K562 (cell line): Measurements from ENCODE around the gene RGS9BP. TPM values are rescaled to one million over a fixed set of nuclear protein-coding genes. Genes with fewer than 3 reads are reported as not detected.
A peak's percentile ranks its signal among the peaks of the same experiment; 100 is the strongest.

Experiments
- ATAC-seq: fragments of 200-7000 bp; cut with Tn5 transposase; 3 replicates; pipeline ENCODE4 v1.9.1; 2020; ENCODE audit warnings: moderate library complexity
- BruUV-seq: library from RNA; stranded (reverse); fragments of 400-500 nt; replicated peaks from 2 replicates; lab custom pipeline; 2021; lab: Mats Ljungman, UMichigan
- CTCF ChIA-PET: fragments of 300-600 bp; formaldehyde crosslinking; extraction: SDS; loops from one replicate; lab custom pipeline; 2021; ENCODE audit warnings: low intra/inter-chr PET ratio; lab: Yijun Ruan, JAX
- POLR2A ChIA-PET: fragments of 300-600, 350-650 bp; sonication (Branson Sonifier 250); formaldehyde crosslinking; extraction: SDS; loops from one replicate; lab custom pipeline; 2021; ENCODE audit warnings: antibody characterized with exemption, inconsistent platforms; lab: Yijun Ruan, JAX
- DNase-seq, 4 experiments: peaks; one replicate each; pipeline versions ENCODE4 v3.0.0 to v3.0.0-alpha.2; 2011 to 2018; ENCODE audit warnings: low spot score in 3 of 4, mixed read lengths in 3 of 4; ENCODE audit errors: extremely low read depth in 1 of 4
- FAIRE-seq: peaks from 2 replicates; lab custom pipeline; 2011; peaks lifted over from hg19 to GRCh38; lab: Jason Lieb, UNC
- H2AFZ ChIP-seq: 2 replicates; pipeline ENCODE4 v1.6.0; 2011; ENCODE audit warnings: low read depth, low read length, control low read depth, inconsistent platforms
- H3K27ac ChIP-seq: fragments of 200-600 bp; 3 replicates; pipeline ENCODE4 v1.8.0; 2011; ENCODE audit warnings: low read depth, mild to moderate bottlenecking, control low read depth, inconsistent platforms, low read length, moderate library complexity, mixed read lengths; ENCODE audit errors: extremely low read depth
- H3K27me3 ChIP-seq, 2 experiments: fragments of 300-600 bp in 1 of 2; 2 replicates in 1 of 2; 3 replicates in 1 of 2; pipeline versions ENCODE4 v1.6.0 to v1.8.0; 2011; ENCODE audit warnings: inconsistent platforms in 2 of 2, low read length in 2 of 2, mild to moderate bottlenecking in 1 of 2, mixed read lengths in 1 of 2, moderate library complexity in 1 of 2; ENCODE audit not compliant: control insufficient read depth in 2 of 2, insufficient read depth in 2 of 2
- H3K36me3 ChIP-seq: fragments of 300-600 bp; 3 replicates; pipeline ENCODE4 v1.8.0; 2011; ENCODE audit warnings: mild to moderate bottlenecking, low read length, inconsistent platforms; ENCODE audit not compliant: control insufficient read depth, insufficient read depth
- H3K4me1 ChIP-seq, 2 experiments: fragments of 200-600 bp in 1 of 2; replicated peaks in 1 of 2; 2 replicates in 1 of 2; 3 replicates in 1 of 2; pipeline versions ENCODE4 v1.5.1 to v1.8.0; 2011; ENCODE audit warnings: inconsistent platforms in 2 of 2, low read length in 2 of 2, mild to moderate bottlenecking in 1 of 2, mixed read lengths in 1 of 2, moderate library complexity in 1 of 2; ENCODE audit not compliant: control insufficient read depth in 2 of 2, insufficient read depth in 2 of 2
- H3K4me2 ChIP-seq: 2 replicates; pipeline ENCODE4 v1.6.1; 2011; ENCODE audit warnings: low read length, control low read depth, inconsistent platforms, mixed read lengths; ENCODE audit not compliant: insufficient read depth
- H3K4me3 ChIP-seq: fragments of 200-600 bp; sonication (generic), shearing (Covaris generic); 2 replicates; pipeline ENCODE4 v1.5.1; 2016; ENCODE audit warnings: control low read depth, inconsistent platforms
- H3K79me2 ChIP-seq: fragments of 200-600 bp; 3 replicates; pipeline ENCODE4 v1.8.0; 2011; ENCODE audit warnings: low read length, inconsistent platforms; ENCODE audit not compliant: control insufficient read depth, insufficient read depth
- H3K9ac ChIP-seq, 2 experiments: 2 replicates each; pipeline versions ENCODE4 v1.6.0 to v1.6.1; 2011; ENCODE audit warnings: low read depth in 2 of 2, low read length in 2 of 2, control low read depth in 1 of 2, inconsistent platforms in 1 of 2, mild to moderate bottlenecking in 1 of 2, mixed read lengths in 1 of 2; ENCODE audit not compliant: insufficient read depth in 1 of 2
- H3K9me1 ChIP-seq: one replicate; pipeline ENCODE4 v1.6.0; 2011; ENCODE audit warnings: inconsistent platforms, mild to moderate bottlenecking, low read length, moderate library complexity; ENCODE audit not compliant: control insufficient read depth, insufficient read depth
- H3K9me3 ChIP-seq: replicated peaks from 2 replicates; pipeline ENCODE4 v1.5.1; 2011; ENCODE audit warnings: low read depth, low read length, inconsistent platforms; ENCODE audit not compliant: control insufficient read depth, insufficient read depth
- H4K20me1 ChIP-seq: replicated peaks from 2 replicates; pipeline ENCODE4 v1.6.1; 2011; ENCODE audit warnings: low read length, inconsistent platforms, mixed read lengths; ENCODE audit not compliant: control insufficient read depth, insufficient read depth
- BACH1 ChIP-seq: fragments of 200-800 bp; sonication (Bioruptor generic); IDR thresholded peaks from 2 replicates; pipeline ENCODE4 v1.6.1; 2016; ENCODE audit warnings: missing genetic modification characterization, missing compliant biosample characterization
- GMEB1 ChIP-seq: fragments of 250-450 bp; sonication (Bioruptor Pico); IDR thresholded peaks from 2 replicates; pipeline ENCODE4 v1.4.0; 2020; ENCODE audit warnings: mild to moderate bottlenecking
- POLR2G ChIP-seq: fragments of 200-400 bp; formaldehyde crosslinking; IDR thresholded peaks from 2 replicates; pipeline ENCODE4 v1.6.1; 2017; ENCODE audit warnings: low read depth, mild to moderate bottlenecking, antibody characterized with exemption, low read length, moderate library complexity
- SMARCB1 ChIP-seq: IDR thresholded peaks from 2 replicates; pipeline ENCODE4 v1.6.1; 2011; ENCODE audit warnings: improper control_type of control experiment, low read depth; ENCODE audit not compliant: insufficient read length
- TRIM24 ChIP-seq, 2 experiments: fragments of 450-650 bp; IDR thresholded peaks; 2 replicates each; pipeline ENCODE4 v1.6.1; 2016
- YY1 ChIP-seq, 3 experiments: IDR thresholded peaks; 2 replicates each; pipeline ENCODE4 v1.6.1; 2011; ENCODE audit warnings: low read length in 2 of 3, mild to moderate bottlenecking in 2 of 3, moderate library complexity in 2 of 3, borderline replicate concordance in 1 of 3, control low read depth in 1 of 3, low read depth in 1 of 3; ENCODE audit not compliant: insufficient read depth in 3 of 3, insufficient replicate concordance in 2 of 3, control insufficient read depth in 1 of 3, insufficient read length in 1 of 3; ENCODE audit errors: extremely low read depth in 1 of 3
- WGBS: fragments of 100-300 bp; shearing (Covaris generic); methylation state at CpG from one replicate; pipeline ENCODE4 v1.1.6; 2016; ENCODE audit warnings: low coverage, mixed read lengths; ENCODE audit not compliant: insufficient coverage; ENCODE audit errors: missing lambda C conversion rate; 5-methylcytosine and 5-hydroxymethylcytosine counted together
- in situ Hi-C: fragments of 300-500 bp; cut with MboI; formaldehyde crosslinking; loops from 4 replicates; pipeline ENCODE4 v1.15.0; 2018; ENCODE audit warnings: inconsistent platforms, mixed read lengths
- intact Hi-C: fragments of 100-400 bp; cut with micrococcal nuclease; formaldehyde crosslinking; loops from 2 replicates; pipeline ENCODE4 v1.14.2; 2022
- polyA plus RNA-seq, 8 experiments: library from polyadenylated mRNA; depleted of rRNA in 4 of 8; stranded (reverse) in 5 of 8; unstranded in 3 of 8; fragments of >200 nt; fragmentation: Nextera tagmentation in 2 of 8; fragmentation: Illumina TruSeq in 1 of 8; extraction: Ambion mirVana in 2 of 8; extraction: Trizol in 1 of 8; gene quantifications; 2 replicates each; pipeline versions ENCODE4 v1.2.1 to v1.2.3, GENCODE V29; 2011 to 2014; ENCODE audit warnings: inconsistent platforms in 1 of 8, missing spikeins in 1 of 8
- total RNA-seq, 7 experiments: library from RNA; depleted of rRNA in 6 of 7; stranded (reverse); fragments of >200 nt in 6 of 7; fragmentation: Illumina TruSeq in 2 of 7; extraction: Trizol in 2 of 7; gene quantifications; 2 replicates each; pipeline versions ENCODE4 v1.2.1 to v1.2.3, GENCODE V29; 2011 to 2021; ENCODE audit warnings: low replicate concordance in 1 of 7
- TF ChIP-seq, protein P1 (sequence below): fragments of 250-450 bp; sonication (Bioruptor Pico); IDR thresholded peaks from 2 replicates; pipeline ENCODE4 v1.4.0; 2020

The RGS9BP gene
- total and polyA plus RNA-seq, 9 of the 15 experiments (the other 6 are each of a cell fraction or from before 2014, with no cell fraction given): 0.03 to 1.3 (median 0.49) TPM

- no TSS peak for BruUV-seq
- ChIA-PET CTCF (no interaction called here), POLR2A (interaction anchor here (1.2 kb wide), 1 partner anchor 9 kb away, joined by 6 read pairs; no protein-coding TSS in a partner anchor)
- 96% methylated on average over 6 of the region's 6 CpGs for WGBS
- no peaks in the 10 kb centered on the region for H3K4me1 ChIP-seq
- H2AFZ ChIP-seq: no peak overlapping the region
- 0 out of 2 replicates have a peak, but pooled peaks cover 4% of the 10 kb centered on the region for H4K20me1 ChIP-seq
- H3K27me3 ChIP-seq: no peaks in the 10 kb centered on the region
- FAIRE-seq (no peak), ATAC-seq (no peak), DNase-seq (no peak)
- no peak overlapping the region for H3K4me2 ChIP-seq
- TF ChIP-seq SMARCB1: no peak
- no peak for TF ChIP-seq YY1 (IDR thresholded peaks at IDR 0.05; ENCODE audit: borderline replicate concordance in 1 of 3, control insufficient read depth in 1 of 3, extremely low read depth in 1 of 3, insufficient read depth in 3 of 3, insufficient read length in 1 of 3, insufficient replicate concordance in 2 of 3, low read depth in 1 of 3, low read length in 2 of 3)
- TF ChIP-seq POLR2G: 0 out of 2 replicates have a peak, but pooled peaks have one; percentile 15
- TF ChIP-seq, protein P1, sequence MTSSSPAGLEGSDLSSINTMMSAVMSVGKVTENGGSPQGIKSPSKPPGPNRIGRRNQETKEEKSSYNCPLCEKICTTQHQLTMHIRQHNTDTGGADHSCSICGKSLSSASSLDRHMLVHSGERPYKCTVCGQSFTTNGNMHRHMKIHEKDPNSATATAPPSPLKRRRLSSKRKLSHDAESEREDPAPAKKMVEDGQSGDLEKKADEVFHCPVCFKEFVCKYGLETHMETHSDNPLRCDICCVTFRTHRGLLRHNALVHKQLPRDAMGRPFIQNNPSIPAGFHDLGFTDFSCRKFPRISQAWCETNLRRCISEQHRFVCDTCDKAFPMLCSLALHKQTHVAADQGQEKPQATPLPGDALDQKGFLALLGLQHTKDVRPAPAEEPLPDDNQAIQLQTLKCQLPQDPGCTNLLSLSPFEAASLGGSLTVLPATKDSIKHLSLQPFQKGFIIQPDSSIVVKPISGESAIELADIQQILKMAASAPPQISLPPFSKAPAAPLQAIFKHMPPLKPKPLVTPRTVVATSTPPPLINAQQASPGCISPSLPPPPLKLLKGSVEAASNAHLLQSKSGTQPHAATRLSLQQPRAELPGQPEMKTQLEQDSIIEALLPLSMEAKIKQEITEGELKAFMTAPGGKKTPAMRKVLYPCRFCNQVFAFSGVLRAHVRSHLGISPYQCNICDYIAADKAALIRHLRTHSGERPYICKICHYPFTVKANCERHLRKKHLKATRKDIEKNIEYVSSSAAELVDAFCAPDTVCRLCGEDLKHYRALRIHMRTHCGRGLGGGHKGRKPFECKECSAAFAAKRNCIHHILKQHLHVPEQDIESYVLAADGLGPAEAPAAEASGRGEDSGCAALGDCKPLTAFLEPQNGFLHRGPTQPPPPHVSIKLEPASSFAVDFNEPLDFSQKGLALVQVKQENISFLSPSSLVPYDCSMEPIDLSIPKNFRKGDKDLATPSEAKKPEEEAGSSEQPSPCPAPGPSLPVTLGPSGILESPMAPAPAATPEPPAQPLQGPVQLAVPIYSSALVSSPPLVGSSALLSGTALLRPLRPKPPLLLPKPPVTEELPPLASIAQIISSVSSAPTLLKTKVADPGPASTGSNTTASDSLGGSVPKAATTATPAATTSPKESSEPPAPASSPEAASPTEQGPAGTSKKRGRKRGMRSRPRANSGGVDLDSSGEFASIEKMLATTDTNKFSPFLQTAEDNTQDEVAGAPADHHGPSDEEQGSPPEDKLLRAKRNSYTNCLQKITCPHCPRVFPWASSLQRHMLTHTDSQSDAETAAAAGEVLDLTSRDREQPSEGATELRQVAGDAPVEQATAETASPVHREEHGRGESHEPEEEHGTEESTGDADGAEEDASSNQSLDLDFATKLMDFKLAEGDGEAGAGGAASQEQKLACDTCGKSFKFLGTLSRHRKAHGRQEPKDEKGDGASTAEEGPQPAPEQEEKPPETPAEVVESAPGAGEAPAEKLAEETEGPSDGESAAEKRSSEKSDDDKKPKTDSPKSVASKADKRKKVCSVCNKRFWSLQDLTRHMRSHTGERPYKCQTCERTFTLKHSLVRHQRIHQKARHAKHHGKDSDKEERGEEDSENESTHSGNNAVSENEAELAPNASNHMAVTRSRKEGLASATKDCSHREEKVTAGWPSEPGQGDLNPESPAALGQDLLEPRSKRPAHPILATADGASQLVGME: no peak
- no peak for TF ChIP-seq GMEB1 (CRISPR knock-in tag)
- TF ChIP-seq TRIM24 (IDR thresholded peaks at IDR 0.05): no peak
- no peak for TF ChIP-seq BACH1 (tag)
- no peaks in the 10 kb centered on the region for H3K9me1 ChIP-seq
- peaks cover 81% of the 10 kb centered on the region; the same call in 2 of the 3 replicates for H3K36me3 ChIP-seq
- no peak overlapping the region for H3K4me3 ChIP-seq
- H3K79me2 ChIP-seq: 0 out of 3 replicates have a peak, but pooled peaks cover under 1% of the 10 kb centered on the region
- intact Hi-C loops (no loop called here), in situ Hi-C loops (no loop called here)
- no peaks in the 10 kb centered on the region for H3K9me3 ChIP-seq
- H3K9ac ChIP-seq: no peak overlapping the region
- H3K27ac ChIP-seq: no peak overlapping the region
Measured at GRCh38 chr19:32646556-32646955, 29.1 kb upstream of the RGS9BP start.
